GM21390 (cell line): ENCODE results near the gene SLC22A7.

Experiments
- ATAC-seq: cut with Tn5 transposase; IDR thresholded peaks from one replicate; pipeline ENCODE4 v1.9.1; 2021; ENCODE audit not compliant: unreplicated experiment

Gene SLC22A7

DNA sequence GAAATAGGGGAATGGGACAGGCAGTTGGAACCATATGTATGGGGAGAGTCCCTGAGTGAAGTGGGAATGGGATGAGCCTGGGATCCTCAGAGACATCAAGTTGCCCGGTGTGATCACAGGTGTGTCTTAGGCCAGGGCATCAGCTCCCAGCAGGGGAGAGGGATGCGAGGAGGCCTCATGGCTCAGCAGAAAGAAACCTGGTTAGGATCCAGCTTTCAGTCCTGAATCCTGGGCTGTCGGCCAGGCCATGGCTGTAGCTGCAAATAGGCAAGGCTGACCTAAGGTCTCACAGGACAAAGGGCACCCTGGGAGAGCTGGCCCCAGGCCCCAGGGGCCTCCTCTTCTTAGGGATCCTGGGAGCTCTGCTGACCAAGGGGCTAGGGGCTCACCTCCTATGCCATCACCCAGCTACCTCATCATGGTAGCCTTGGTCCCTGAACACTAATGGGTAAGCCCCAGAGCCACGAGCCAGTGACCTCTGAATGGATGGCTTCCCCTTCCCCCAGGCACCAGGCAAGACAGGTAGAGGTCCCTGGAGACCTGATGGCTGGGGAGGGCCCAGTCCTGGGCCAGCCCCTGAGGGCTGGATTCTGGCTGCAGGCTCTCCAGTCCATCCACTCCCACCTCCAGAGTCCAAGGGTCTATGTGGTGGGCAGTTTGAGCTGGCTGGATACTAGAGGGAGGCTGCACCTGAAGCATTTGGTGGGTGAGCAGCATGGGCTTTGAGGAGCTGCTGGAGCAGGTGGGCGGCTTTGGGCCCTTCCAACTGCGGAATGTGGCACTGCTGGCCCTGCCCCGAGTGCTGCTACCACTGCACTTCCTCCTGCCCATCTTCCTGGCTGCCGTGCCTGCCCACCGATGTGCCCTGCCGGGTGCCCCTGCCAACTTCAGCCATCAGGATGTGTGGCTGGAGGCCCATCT lies at the start of gene SLC22A7:
SLC22A7 (plus strand) TSS at position 617 of the 921 bp plus-strand sequence; CDS start at position 716, 99 bp downstream.
- ATAC-seq: no peak

DNA sequence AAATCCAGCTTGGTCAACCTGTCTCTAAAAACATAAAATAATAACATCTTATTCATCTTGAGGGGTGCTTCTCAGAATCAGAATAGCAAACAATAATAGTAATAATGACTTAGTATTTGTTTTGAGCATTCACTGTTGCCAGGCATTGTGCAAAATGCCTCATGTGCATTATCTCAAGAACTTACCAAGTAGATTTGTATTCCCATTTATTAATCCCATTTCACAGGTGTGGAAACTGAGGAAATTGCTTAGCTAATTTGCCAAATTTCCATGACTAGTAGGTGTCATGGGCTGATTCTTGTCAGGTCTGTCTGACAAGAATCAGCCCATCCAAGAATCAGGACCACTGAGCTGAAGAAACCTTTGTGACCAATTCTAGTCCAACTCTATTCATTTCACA lies 49.3 kb upstream of the SLC22A7 start:
- ATAC-seq: no peak

- ATAC-seq: no peak
Observed at GRCh38 chr6:43250992-43251373, 47.1 kb upstream of the SLC22A7 start.

DNA sequence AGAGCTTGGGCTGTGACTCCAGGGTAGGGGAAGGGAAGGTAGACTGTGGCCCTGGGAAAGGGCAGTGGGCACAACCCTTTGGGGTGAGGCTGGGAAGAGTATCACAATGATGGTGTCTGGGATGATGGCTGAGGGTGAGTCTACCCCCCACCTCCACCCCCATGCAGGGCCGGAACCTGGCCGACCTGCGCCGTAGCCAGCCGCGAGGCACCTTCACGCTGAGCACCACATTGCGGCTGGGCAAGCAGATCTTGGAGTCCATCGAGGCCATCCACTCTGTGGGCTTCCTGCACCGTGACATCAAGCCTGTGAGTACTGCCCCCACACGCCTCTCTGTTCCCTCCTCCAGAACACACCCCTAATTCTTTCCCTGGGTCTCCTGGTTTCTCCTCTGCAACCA lies 44.7 kb upstream of the SLC22A7 start:
- ATAC-seq: no peak

DNA sequence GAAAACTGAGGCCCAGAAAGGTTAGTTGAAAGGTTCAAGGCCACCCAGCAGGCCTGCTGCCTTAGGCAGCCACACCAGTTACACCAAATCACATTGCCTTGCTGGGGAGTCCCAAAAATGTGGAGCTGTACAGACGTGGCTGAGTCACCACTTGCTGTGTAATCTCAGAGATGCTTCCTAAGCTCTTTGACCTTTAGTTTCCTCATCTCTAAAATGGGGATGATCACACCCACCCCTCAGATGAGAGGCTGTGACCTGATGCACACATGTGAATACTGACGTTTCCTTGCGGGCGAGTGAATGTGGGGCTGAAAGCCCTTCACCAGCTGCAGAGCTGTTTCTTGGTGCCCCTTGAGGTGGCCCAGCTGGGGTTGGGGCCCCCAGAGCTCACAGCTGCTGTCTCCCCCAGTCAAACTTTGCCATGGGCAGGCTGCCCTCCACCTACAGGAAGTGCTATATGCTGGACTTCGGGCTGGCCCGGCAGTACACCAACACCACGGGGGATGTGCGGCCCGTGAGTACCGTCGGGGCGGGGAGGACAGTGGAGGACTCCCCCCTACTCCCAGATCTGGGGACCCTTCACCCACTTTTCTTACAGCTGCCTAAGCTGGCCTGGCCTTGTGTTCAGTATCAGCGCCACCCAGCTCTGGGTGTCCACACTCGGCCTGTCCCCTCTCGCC lies 43.8 kb upstream of the SLC22A7 start:
- no peak for ATAC-seq

GRCh38 chr6:43254846-43255245 lies 43.2 kb upstream of the SLC22A7 start:
- ATAC-seq: no peak

DNA sequence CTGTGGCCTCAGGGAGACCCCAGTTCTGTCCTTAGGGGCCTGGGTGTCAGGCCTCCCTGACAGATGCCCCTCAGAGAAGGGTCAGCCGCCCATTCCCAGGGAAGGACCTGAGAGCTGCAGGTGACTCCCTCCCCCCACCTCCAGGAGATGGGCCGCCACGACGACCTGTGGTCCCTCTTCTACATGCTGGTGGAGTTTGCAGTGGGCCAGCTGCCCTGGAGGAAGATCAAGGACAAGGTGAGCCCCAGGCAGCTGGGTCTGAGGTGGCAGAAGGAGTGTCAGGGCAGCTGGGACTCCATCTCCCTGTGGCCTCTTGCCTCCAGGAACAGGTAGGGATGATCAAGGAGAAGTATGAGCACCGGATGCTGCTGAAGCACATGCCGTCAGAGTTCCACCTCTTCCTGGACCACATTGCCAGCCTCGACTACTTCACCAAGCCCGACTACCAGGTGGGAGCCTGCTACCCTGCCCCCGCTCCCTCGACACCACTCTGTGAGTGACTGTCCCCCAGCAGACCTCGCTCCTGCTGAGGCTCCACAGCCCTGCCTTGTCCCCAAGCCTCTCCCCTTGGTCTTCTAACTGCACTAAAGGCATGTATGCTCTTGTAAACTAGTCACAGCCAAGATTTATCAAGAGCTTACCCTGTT lies 42.5 kb upstream of the SLC22A7 start:
- ATAC-seq: no peak

- no peak for ATAC-seq
Observed at GRCh38 chr6:43256670-43257366, 41.2 kb upstream of the SLC22A7 start.

GRCh38 chr6:43257367-43258145 lies 40.5 kb upstream of the SLC22A7 start:
- ATAC-seq: no peak

DNA sequence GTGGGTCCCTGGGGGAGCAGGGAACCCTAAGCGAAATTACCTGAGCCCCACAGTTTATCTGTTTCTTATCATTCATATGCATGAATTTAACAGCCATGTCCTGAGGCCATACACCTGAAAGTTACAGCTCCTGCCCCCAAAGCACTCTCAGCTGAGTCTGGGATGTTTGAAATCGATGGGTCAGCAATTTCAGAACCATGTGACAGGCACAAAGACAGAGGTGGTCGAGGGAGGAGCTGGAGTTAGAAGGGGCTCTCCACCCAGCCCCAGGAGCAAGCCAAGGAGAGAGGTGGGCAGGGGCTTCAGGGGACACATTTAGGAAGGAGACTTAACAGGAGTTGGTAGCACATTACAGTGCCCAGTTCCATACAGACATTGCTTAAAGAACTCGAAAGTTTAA lies 39.9 kb upstream of the SLC22A7 start:
- no peak for ATAC-seq

DNA sequence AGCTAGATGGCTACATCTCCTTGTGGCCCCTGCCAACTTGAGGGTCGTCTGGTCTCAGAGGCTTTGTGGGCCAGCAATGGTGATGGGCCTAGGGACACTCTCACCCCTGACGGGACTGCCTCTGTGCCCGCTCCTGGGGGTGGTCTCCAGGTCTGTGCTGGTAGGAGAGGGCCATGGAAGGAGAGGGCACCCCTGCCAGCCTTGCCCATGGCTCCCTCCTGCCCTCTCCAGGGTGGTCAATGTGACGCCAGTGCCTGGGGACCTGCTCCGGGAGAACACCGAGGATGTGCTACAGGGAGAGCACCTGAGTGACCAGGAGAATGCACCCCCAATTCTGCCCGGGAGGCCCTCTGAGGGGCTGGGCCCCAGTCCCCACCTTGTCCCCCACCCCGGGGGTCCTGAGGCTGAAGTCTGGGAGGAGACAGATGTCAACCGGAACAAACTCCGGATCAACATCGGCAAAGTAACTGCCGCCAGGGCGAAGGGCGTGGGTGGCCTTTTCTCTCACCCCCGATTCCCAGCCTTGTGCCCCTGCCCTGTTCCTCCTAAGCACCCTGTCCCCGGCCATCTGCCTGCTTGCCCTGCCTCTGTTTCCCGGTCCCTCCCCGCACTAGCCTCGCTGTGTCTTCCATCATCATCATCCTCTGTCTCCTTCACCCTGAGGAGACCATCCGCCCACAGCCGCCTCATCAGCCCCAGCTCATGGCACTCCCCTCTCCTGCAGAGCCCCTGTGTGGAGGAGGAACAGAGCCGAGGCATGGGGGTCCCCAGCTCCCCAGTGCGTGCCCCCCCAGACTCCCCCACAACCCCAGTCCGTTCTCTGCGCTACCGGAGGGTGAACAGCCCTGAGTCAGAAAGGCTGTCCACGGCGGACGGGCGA lies 39.0 kb upstream of the SLC22A7 start:
- ATAC-seq: no peak

GRCh38 chr6:43260791-43261190 lies 37.3 kb upstream of the SLC22A7 start:
- no peak for ATAC-seq

DNA sequence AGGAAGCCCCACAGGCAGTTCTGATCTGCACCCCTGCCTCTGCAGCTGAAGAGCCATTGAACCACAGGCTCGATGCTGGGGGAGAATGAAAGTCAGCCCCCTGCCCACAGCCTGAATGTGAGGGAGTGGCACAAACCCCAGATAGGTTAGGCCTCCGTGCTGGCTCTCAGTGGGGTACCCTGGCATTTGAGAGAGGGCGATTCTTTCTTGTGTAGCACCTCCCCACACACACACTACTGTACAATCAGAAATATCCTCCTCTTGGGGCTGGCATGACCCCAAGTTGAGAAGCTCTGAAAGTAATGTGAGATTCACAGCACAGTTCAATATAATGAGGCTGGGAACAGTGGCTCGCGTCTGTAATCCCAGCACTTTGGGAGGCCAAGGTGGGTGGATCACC lies 36.9 kb upstream of the SLC22A7 start:
- ATAC-seq: no peak

GRCh38 chr6:43262000-43262779 lies 35.9 kb upstream of the SLC22A7 start:
- no peak for ATAC-seq

DNA sequence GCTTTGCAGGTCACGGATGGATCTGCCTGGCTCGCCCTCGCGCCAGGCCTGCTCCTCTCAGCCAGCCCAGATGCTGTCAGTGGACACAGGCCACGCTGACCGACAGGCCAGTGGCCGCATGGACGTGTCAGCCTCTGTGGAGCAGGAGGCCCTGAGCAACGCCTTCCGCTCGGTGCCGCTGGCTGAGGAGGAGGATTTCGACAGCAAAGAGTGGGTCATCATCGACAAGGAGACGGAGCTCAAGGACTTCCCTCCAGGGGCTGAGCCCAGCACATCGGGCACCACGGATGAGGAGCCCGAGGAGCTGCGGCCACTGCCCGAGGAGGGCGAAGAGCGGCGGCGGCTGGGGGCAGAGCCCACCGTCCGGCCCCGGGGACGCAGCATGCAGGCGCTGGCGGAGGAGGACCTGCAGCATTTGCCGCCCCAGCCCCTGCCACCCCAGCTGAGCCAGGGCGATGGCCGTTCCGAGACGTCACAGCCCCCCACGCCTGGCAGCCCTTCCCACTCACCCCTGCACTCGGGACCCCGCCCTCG lies 35.2 kb upstream of the SLC22A7 start:
- ATAC-seq: no peak

DNA sequence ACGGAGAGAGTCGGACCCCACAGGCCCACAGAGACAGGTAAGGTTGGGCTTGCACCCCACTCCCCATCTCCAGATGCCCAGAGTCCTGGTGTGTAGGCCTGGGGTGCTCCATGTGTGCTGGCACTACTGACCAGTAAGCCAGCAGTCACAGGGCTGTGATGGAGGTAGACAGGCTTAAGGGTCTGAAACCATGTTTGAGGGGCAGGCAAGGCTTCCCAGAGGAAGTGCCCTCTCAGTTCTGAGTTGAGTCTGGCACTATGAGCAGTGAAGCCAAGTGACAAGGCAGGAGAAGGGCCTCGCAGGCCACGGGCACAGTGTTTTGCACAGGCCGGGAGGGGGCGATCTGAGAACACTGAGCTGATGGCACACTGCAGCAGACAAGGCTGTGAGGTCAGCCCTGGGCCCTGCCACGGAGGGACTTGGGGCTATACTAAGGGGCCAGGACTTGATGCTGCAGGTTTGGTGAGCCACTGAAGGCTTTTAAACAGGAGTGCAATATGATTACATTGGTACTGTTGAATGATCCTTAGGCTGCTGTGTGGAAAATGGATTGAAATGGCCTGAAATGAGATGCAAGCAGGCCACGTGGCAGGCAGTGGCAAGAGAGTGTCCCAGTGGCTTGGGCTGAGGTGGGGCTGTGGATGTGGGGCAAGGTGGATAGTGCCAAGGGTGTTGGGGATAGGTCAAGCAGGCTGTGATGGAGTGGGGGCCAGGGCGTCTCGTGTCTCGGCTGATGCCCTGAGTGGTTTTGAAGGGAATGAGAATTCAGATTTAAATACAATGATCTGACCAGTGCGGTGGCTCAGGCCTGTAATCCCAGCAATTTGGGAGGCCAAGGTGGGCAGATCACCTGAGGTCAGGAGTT lies 34.5 kb upstream of the SLC22A7 start:
- ATAC-seq: peak; percentile 73

DNA sequence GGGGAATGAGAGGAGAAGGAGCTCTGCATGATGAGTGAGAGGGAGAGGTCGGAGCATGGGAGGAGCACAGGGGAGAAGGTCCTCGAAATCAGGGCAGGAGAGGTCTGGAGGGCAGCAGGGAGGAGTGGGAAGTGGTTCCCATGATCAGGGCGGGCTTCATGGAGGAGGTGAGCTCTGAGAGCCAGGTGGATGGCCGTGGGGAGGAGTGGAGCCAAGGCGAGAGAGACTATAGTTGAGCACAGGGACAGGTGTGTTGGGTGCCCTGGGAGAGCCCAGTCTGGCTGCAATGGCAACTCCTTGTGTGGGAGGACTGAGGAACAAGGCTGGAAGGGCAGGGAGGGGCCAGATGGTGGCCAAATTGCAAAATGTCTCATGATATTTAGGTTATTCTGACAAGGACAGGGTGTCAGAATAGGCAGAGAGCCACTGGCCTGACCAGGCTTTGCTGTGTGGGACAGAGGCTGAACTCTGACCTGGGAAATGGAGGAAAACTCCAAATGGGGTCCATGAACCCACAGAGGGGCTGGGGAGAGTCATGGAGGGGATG lies 33.4 kb upstream of the SLC22A7 start:
- no peak for ATAC-seq
